Vagina (tissue), 2 donors: Measurements from ENCODE around the gene MFSD6L. TPM values are rescaled to one million over a fixed set of nuclear protein-coding genes. Genes with fewer than 3 reads are reported as not detected.

ENCODE experiments used
- DNase-seq, 2 donors: peaks; one replicate each; pipeline ENCODE4 v3.0.0-alpha.2; 2017; ENCODE audit errors: extremely low spot score in 2 of 2
- H3K27ac ChIP-seq: fragments of 200-600 bp; sonication (generic); one replicate; pipeline ENCODE4 v1.5.1; 2019
- H3K27me3 ChIP-seq: fragments of 200-600 bp; sonication (generic); one replicate; pipeline ENCODE4 v1.5.1; 2019
- H3K36me3 ChIP-seq, 2 donors: fragments of 200-600 bp; sonication (generic); one replicate each; pipeline ENCODE4 v1.5.1; 2017 to 2019
- H3K4me1 ChIP-seq: fragments of 200-600 bp; sonication (generic); one replicate; pipeline ENCODE4 v1.5.1; 2019
- H3K4me3 ChIP-seq, 2 donors: fragments of 200-600 bp; sonication (generic); 1 replicate in 1 of 2; 2 replicates in 1 of 2; pipeline ENCODE4 v1.5.1; 2016 to 2019
- H3K9me3 ChIP-seq: fragments of 200-600 bp; sonication (generic); one replicate; pipeline ENCODE4 v1.5.1; 2019
- POLR2A ChIP-seq, 2 donors: fragments of 450-650 bp; IDR thresholded peaks; one replicate each; pipeline ENCODE4 v1.6.1; 2017; ENCODE audit warnings: antibody characterized with exemption in 2 of 2, mild to moderate bottlenecking in 2 of 2, moderate library complexity in 2 of 2
- POLR2AphosphoS5 ChIP-seq, 2 donors: sonication (generic); formaldehyde crosslinking; IDR thresholded peaks; one replicate each; pipeline ENCODE4 v1.9.0; 2017; ENCODE audit warnings: antibody characterized with exemption in 2 of 2, mild to moderate bottlenecking in 2 of 2, low read depth in 1 of 2; ENCODE audit not compliant: insufficient read depth in 1 of 2
- intact Hi-C: fragments of 100-400 bp; cut with DNase I; formaldehyde crosslinking; loops from one replicate; pipeline ENCODE4 v1.15.1; 2023
- total RNA-seq: library from RNA; depleted of rRNA; stranded (reverse); fragments of >200 nt; gene quantifications from one replicate; pipeline ENCODE4 v1.2.3, GENCODE V29; 2016
- TF ChIP-seq, protein P1 (sequence below), 3 experiments: fragments of 450-650 bp in 2 of 3; fragments of 200-600 bp in 1 of 3; sonication (generic) in 1 of 3; IDR thresholded peaks; one replicate each; pipeline ENCODE4 v1.5.1; 2017 to 2019; ENCODE audit warnings: antibody characterized with exemption in 3 of 3, mild to moderate bottlenecking in 2 of 3, moderate library complexity in 2 of 3

Gene MFSD6L
- total RNA-seq, 1 donor from 2014 or later: not detected

- Histone ChIP-seq H3K36me3 (no peaks in the 10 kb centered on the region), H3K27me3 (no peaks in the 10 kb centered on the region), H3K9me3 (no peaks in the 10 kb centered on the region), H3K4me1 (no peaks in the 10 kb centered on the region), H3K27ac (no peak overlapping the region), H3K4me3 (no peak overlapping the region)
- no peak for TF ChIP-seq POLR2AphosphoS5 (IDR thresholded peaks at IDR 0.05; ENCODE audit: insufficient read depth in 1 of 2, low read depth in 1 of 2)
- TF ChIP-seq, protein P1, sequence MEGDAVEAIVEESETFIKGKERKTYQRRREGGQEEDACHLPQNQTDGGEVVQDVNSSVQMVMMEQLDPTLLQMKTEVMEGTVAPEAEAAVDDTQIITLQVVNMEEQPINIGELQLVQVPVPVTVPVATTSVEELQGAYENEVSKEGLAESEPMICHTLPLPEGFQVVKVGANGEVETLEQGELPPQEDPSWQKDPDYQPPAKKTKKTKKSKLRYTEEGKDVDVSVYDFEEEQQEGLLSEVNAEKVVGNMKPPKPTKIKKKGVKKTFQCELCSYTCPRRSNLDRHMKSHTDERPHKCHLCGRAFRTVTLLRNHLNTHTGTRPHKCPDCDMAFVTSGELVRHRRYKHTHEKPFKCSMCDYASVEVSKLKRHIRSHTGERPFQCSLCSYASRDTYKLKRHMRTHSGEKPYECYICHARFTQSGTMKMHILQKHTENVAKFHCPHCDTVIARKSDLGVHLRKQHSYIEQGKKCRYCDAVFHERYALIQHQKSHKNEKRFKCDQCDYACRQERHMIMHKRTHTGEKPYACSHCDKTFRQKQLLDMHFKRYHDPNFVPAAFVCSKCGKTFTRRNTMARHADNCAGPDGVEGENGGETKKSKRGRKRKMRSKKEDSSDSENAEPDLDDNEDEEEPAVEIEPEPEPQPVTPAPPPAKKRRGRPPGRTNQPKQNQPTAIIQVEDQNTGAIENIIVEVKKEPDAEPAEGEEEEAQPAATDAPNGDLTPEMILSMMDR (IDR thresholded peaks at IDR 0.05): peak; percentile 44 to 70 (median 60)
- peak in 1 of 2 donors; percentile 86 for DNase-seq
- intact Hi-C loops: no loop called here
Observed at GRCh38 chr17:8785547-8786413, 13.4 kb downstream of the MFSD6L start.

DNA sequence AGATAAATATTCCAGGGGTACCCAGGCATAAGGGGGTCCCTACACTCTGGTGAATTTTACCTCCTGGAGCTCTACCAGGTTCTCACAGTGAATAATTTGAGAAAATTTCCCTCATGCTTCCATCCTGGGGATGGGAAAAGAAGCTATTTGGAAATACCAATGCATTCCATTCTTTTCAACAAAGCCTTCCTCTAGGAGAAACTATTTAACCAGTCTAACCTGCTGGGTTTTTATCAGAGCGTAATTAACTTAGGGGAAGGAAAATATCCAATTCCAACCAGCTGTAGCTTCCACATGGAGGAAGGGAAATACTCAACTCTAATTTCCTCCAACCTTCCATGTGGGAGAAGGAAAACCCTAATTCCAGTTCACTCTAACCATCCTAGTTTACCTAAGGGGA, 17.0 kb downstream of the MFSD6L start:
- no peak overlapping the region for H3K27ac ChIP-seq
- no peak for DNase-seq
- TF ChIP-seq POLR2AphosphoS5 (IDR thresholded peaks at IDR 0.05; ENCODE audit: insufficient read depth in 1 of 2, low read depth in 1 of 2) (no peak), POLR2A (IDR thresholded peaks at IDR 0.05) (no peak)
- TF ChIP-seq, protein P1 (IDR thresholded peaks at IDR 0.05): no peak
- no peaks in the 10 kb centered on the region for H3K36me3 ChIP-seq
- intact Hi-C loops: no loop called here
- H3K9me3 ChIP-seq: no peaks in the 10 kb centered on the region
- H3K4me1 ChIP-seq: no peaks in the 10 kb centered on the region
- no peaks in the 10 kb centered on the region for H3K27me3 ChIP-seq
- no peak overlapping the region for H3K4me3 ChIP-seq

- H3K4me3 ChIP-seq: no peak overlapping the region
- no peaks in the 10 kb centered on the region for H3K27me3 ChIP-seq
- TF ChIP-seq POLR2A (IDR thresholded peaks at IDR 0.05) (no peak), POLR2AphosphoS5 (IDR thresholded peaks at IDR 0.05; ENCODE audit: insufficient read depth in 1 of 2, low read depth in 1 of 2) (no peak)
- TF ChIP-seq, protein P1 (IDR thresholded peaks at IDR 0.05): no peak
- no peak for DNase-seq
- no peaks in the 10 kb centered on the region for H3K36me3 ChIP-seq
- H3K27ac ChIP-seq: no peak overlapping the region
- no peaks in the 10 kb centered on the region for H3K9me3 ChIP-seq
- intact Hi-C loops: no loop called here
- H3K4me1 ChIP-seq: no peaks in the 10 kb centered on the region
Observed at GRCh38 chr17:8781776-8782175, 17.4 kb downstream of the MFSD6L start.

DNA sequence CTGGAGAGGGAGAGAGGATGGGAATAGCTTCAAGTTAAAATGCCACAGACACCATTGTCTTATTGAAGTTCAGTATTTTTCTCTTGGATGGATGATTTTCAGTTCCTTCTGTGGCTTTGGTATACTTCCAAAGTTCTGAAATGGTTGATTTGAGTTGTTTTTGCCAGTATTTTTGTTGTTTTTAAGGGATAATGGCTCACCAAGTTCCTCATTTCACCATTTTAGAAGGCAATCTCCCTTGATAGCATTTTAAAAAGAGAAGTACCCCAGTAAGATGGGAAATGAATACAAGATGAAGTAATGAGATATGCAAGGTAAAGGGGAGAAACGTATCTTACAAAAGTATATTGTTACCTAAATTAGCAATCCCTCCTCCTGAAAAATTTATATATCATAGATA, 22.3 kb downstream of the MFSD6L start:
- no peak for TF ChIP-seq POLR2A (IDR thresholded peaks at IDR 0.05)
- TF ChIP-seq POLR2AphosphoS5 (IDR thresholded peaks at IDR 0.05; ENCODE audit: insufficient read depth in 1 of 2, low read depth in 1 of 2): no peak
- TF ChIP-seq, protein P1 (IDR thresholded peaks at IDR 0.05): no peak
- intact Hi-C loops: no loop called here
- DNase-seq: no peak
- no peaks in the 10 kb centered on the region for H3K9me3 ChIP-seq
- H3K4me3 ChIP-seq: no peak overlapping the region
- H3K27ac ChIP-seq: no peak overlapping the region
- H3K4me1 ChIP-seq: no peaks in the 10 kb centered on the region
- no peaks in the 10 kb centered on the region for H3K36me3 ChIP-seq
- no peaks in the 10 kb centered on the region for H3K27me3 ChIP-seq

GRCh38 chr17:8776248-8776647, 22.9 kb downstream of the MFSD6L start:
- TF ChIP-seq, protein P1 (IDR thresholded peaks at IDR 0.05): no peak
- no peak for TF ChIP-seq POLR2AphosphoS5 (IDR thresholded peaks at IDR 0.05; ENCODE audit: insufficient read depth in 1 of 2, low read depth in 1 of 2)
- no peak for TF ChIP-seq POLR2A (IDR thresholded peaks at IDR 0.05)
- Histone ChIP-seq H3K9me3 (no peaks in the 10 kb centered on the region), H3K27ac (no peak overlapping the region), H3K4me3 (no peak overlapping the region), H3K36me3 (no peaks in the 10 kb centered on the region), H3K27me3 (no peaks in the 10 kb centered on the region), H3K4me1 (no peaks in the 10 kb centered on the region)
- peak in 1 of 2 donors; percentile 3 for DNase-seq
- intact Hi-C loops: no loop called here
